Osteoblast (primary cell): Measurements from ENCODE around the gene DPF3. TPM values are rescaled to one million over a fixed set of nuclear protein-coding genes. Genes with fewer than 3 reads are reported as not detected.

Experiments used
- DNase-seq: peaks from one replicate; pipeline ENCODE4 v3.0.0; 2011; ENCODE audit warnings: low spot score, mixed read lengths; ENCODE audit not compliant: insufficient read length; ENCODE audit errors: missing footprints
- H2AFZ ChIP-seq: 2 replicates; pipeline ENCODE4 v1.6.0; 2011; ENCODE audit warnings: mild to moderate bottlenecking, low read length
- H3K27ac ChIP-seq: 2 replicates; pipeline ENCODE4 v1.5.1; 2011; ENCODE audit warnings: mild to moderate bottlenecking, low read depth, low read length, moderate library complexity
- H3K27me3 ChIP-seq: 2 replicates; pipeline ENCODE4 v1.6.0; 2012; ENCODE audit warnings: mild to moderate bottlenecking, control low read depth, inconsistent platforms, low read length, moderate library complexity; ENCODE audit not compliant: insufficient read depth
- H3K36me3 ChIP-seq: 2 replicates; pipeline ENCODE4 v1.5.1; 2011; ENCODE audit warnings: mild to moderate bottlenecking, low read length, control low read depth, moderate library complexity; ENCODE audit not compliant: insufficient read depth
- H3K4me1 ChIP-seq: 2 replicates; pipeline ENCODE4 v1.5.1; 2011; ENCODE audit warnings: mild to moderate bottlenecking, low read length, control low read depth, moderate library complexity; ENCODE audit not compliant: insufficient read depth
- H3K4me2 ChIP-seq: 2 replicates; pipeline ENCODE4 v1.6.0; 2011; ENCODE audit warnings: mild to moderate bottlenecking, low read length; ENCODE audit not compliant: insufficient read depth
- H3K4me3 ChIP-seq: fragments of 200-600 bp; sonication (generic); 3 replicates; pipeline ENCODE4 v1.5.1; 2012; ENCODE audit warnings: mild to moderate bottlenecking, low read length, inconsistent platforms; ENCODE audit not compliant: insufficient read depth
- H3K79me2 ChIP-seq: 2 replicates; pipeline ENCODE4 v1.6.0; 2012; ENCODE audit warnings: mild to moderate bottlenecking, low read length, control low read depth, inconsistent platforms; ENCODE audit not compliant: insufficient read depth
- H3K9me3 ChIP-seq: 2 replicates; pipeline ENCODE4 v1.5.1; 2011; ENCODE audit warnings: low read depth, low read length, control low read depth
- H4K20me1 ChIP-seq: 2 replicates; pipeline ENCODE4 v1.6.0; 2012; ENCODE audit warnings: mild to moderate bottlenecking, low read length, control low read depth; ENCODE audit not compliant: insufficient read depth
- total RNA-seq: library from RNA; depleted of rRNA; stranded (reverse); fragments of >200 nt; gene quantifications from 2 replicates; pipeline ENCODE4 v1.2.3, GENCODE V29; 2012
- TF ChIP-seq, protein P1 (sequence below): IDR thresholded peaks from 2 replicates; pipeline ENCODE4 v1.5.1; 2011; ENCODE audit warnings: mild to moderate bottlenecking, low read depth, low read length, moderate library complexity; ENCODE audit errors: extremely low read depth

Gene DPF3
- total RNA-seq, 1 donor = 1.8 TPM

DNA sequence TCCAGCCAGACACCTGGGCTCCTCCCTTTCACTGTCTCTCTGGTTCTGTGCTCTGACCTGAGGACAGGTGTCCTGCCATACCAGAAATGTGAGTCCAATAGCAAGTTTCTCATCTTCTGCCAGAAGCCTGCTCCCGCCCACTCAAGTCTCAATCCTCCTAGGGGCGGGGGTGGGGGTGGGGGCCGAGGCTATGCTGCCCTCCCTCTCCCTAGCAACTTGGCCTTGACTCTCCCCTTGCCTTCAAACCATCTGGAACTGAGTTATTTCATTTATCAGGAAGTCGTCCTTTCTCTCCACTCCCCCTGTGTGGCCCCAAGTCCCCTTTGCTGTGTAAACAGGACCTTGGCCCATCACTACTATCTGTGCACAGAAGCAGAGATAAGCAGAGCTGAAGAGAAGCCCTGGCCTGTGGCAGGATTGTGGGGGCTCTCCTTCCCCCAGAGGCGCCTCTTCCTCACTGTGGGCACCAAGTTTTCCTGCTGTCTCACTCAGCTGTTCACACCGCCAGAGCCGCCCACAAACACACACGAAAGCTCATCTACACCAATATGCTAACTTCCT, 117.1 kb downstream of the DPF3 start:
- no peak overlapping the region for H3K4me2 ChIP-seq
- peaks cover 16% of the 10 kb centered on the region for H3K4me1 ChIP-seq
- H3K9me3 ChIP-seq = no peaks in the 10 kb centered on the region
- no peak overlapping the region for H3K4me3 ChIP-seq
- H3K79me2 ChIP-seq = no peaks in the 10 kb centered on the region
- TF ChIP-seq, protein P1, sequence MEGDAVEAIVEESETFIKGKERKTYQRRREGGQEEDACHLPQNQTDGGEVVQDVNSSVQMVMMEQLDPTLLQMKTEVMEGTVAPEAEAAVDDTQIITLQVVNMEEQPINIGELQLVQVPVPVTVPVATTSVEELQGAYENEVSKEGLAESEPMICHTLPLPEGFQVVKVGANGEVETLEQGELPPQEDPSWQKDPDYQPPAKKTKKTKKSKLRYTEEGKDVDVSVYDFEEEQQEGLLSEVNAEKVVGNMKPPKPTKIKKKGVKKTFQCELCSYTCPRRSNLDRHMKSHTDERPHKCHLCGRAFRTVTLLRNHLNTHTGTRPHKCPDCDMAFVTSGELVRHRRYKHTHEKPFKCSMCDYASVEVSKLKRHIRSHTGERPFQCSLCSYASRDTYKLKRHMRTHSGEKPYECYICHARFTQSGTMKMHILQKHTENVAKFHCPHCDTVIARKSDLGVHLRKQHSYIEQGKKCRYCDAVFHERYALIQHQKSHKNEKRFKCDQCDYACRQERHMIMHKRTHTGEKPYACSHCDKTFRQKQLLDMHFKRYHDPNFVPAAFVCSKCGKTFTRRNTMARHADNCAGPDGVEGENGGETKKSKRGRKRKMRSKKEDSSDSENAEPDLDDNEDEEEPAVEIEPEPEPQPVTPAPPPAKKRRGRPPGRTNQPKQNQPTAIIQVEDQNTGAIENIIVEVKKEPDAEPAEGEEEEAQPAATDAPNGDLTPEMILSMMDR = no peak
- no peaks in the 10 kb centered on the region for H3K27me3 ChIP-seq
- DNase-seq = no peak
- no peaks in the 10 kb centered on the region for H3K36me3 ChIP-seq
- no peaks in the 10 kb centered on the region for H4K20me1 ChIP-seq
- no peak overlapping the region for H3K27ac ChIP-seq
- H2AFZ ChIP-seq = no peak overlapping the region

DNA sequence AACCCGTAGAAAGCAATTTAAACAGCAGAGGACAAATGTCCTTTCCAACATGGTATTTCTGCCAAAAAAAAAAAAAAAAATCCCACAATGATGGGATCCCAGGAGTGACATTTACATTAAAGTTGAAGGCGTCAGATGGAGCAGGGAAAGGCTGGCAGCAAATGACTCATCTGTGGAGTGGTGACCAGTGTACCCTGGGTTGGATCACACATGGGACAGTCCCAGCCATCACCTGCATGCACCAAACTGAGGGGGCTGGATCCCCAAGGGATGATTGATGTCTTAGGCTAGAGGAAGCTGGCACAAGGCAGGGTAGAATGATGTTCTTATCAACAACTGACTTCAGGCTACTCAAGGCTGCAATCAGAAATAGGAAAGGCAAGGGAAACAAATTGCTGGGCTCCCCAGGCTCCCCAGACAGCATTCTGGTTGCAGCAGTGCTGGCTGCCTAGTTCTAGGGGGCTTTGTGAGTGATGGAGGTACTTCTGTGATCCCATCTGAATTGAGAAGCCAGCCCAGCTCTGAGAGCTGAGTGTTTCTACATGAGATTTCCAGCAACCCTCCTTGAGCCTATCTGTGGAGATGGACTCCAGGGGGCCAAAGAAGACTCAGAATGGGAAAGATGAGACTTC, 117.9 kb downstream of the DPF3 start:
- TF ChIP-seq, protein P1 = no peak
- no peaks in the 10 kb centered on the region for H3K79me2 ChIP-seq
- no peaks in the 10 kb centered on the region for H3K9me3 ChIP-seq
- DNase-seq = no peak
- no peaks in the 10 kb centered on the region for H3K27me3 ChIP-seq
- H3K4me2 ChIP-seq = no peak overlapping the region
- no peaks in the 10 kb centered on the region for H3K36me3 ChIP-seq
- H2AFZ ChIP-seq = no peak overlapping the region
- H3K4me1 ChIP-seq = peaks cover 10% of the 10 kb centered on the region
- H3K4me3 ChIP-seq = no peak overlapping the region
- H3K27ac ChIP-seq = no peak overlapping the region
- no peaks in the 10 kb centered on the region for H4K20me1 ChIP-seq

DNA sequence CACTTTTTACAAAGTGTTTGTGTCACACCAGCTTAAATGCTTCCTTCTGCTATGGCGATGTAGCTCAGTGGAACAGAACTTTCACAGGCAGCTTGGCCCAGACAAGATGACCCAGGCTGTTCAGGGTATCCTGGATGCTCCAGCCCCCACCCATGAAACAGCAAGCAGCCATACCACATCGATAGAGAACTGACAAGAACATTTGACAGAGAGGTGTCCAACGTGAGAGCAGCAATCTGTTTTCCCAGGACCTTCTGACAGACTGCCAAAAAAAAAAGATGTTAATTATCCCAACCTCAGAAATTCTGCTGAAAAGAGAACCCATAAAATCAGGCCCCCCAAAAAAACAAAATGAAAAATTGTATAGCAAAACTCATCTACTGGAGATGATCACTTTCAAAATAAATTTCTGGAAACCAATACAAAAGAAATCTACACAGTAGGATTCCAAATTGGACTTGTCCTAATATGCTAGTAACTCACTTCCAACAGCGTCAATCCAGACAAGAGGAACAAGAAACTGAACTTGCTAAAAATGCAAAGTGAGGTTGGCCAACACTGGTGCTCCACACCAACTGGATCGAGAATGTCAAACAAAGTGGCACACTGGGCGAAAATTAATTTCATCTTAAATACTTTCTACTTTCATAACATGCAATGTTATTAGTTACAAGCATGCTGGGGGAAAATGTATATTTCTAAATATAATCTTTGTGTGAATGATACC, 118.8 kb downstream of the DPF3 start:
- H3K79me2 ChIP-seq = no peaks in the 10 kb centered on the region
- H4K20me1 ChIP-seq = no peaks in the 10 kb centered on the region
- peaks cover under 1% of the 10 kb centered on the region for H3K4me1 ChIP-seq
- H3K27me3 ChIP-seq = no peaks in the 10 kb centered on the region
- no peak for DNase-seq
- no peak overlapping the region for H2AFZ ChIP-seq
- TF ChIP-seq, protein P1 = no peak
- no peaks in the 10 kb centered on the region for H3K36me3 ChIP-seq
- no peaks in the 10 kb centered on the region for H3K9me3 ChIP-seq
- H3K27ac ChIP-seq = no peak overlapping the region
- H3K4me2 ChIP-seq = no peak overlapping the region
- H3K4me3 ChIP-seq = no peak overlapping the region

DNA sequence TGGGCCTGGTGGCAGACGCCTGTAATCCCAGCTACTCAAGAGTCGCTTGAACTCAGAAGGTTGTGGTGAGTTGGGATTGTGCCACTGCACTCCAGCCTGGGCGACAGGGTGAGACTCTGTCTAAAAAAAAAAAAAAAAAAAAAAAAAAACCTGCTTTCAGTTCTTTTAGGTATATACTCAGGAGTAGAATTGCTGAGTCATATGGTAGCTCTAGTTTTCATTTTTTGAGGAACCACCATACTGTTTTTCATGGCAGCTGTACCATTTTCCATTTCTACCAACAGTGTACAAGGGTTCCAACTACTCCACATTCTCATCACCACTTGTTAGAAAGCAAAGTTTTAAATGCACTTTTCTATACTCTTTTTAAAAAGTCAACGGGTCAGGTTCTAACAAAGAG, 119.8 kb downstream of the DPF3 start:
- Histone ChIP-seq H3K4me3 (no peak overlapping the region), H3K4me2 (no peak overlapping the region), H3K79me2 (no peaks in the 10 kb centered on the region), H2AFZ (no peak overlapping the region), H3K27ac (no peak overlapping the region), H3K36me3 (no peaks in the 10 kb centered on the region), H4K20me1 (no peaks in the 10 kb centered on the region), H3K4me1 (no peaks in the 10 kb centered on the region), H3K9me3 (no peaks in the 10 kb centered on the region), H3K27me3 (no peaks in the 10 kb centered on the region)
- TF ChIP-seq, protein P1 = no peak
- DNase-seq = no peak
